Measurements from ENCODE around the gene DDIT4. TPM values are rescaled to one million over a fixed set of nuclear protein-coding genes. Genes with fewer than 3 reads are reported as not detected.
A peak's percentile ranks its signal among the peaks of the same experiment; 100 is the strongest.

DDIT4 gene
- total and polyA plus RNA-seq, 9 of the 15 experiments (the other 6 are each of a cell fraction or from before 2014, with no cell fraction given) = 8.2 to 675 (median 159) TPM

DNA sequence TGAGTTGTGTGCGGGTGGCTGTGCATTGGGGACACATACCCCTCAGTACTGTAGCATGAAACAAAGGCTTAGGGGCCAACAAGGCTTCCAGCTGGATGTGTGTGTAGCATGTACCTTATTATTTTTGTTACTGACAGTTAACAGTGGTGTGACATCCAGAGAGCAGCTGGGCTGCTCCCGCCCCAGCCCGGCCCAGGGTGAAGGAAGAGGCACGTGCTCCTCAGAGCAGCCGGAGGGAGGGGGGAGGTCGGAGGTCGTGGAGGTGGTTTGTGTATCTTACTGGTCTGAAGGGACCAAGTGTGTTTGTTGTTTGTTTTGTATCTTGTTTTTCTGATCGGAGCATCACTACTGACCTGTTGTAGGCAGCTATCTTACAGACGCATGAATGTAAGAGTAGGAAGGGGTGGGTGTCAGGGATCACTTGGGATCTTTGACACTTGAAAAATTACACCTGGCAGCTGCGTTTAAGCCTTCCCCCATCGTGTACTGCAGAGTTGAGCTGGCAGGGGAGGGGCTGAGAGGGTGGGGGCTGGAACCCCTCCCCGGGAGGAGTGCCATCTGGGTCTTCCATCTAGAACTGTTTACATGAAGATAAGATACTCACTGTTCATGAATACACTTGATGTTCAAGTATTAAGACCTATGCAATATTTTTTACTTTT is 1.8 kb downstream of the DDIT4 start (continued):
- no peak for TF ChIP-seq ZNF589 (CRISPR knock-in tag; IDR thresholded peaks at IDR 0.05; ENCODE audit: low read depth)
- no peak for TF ChIP-seq PREB (CRISPR knock-in tag; IDR thresholded peaks at IDR 0.05)
- peak; percentile 58; the same call in 1 of the 2 replicates for TF ChIP-seq ZSCAN32 (CRISPR knock-in tag; IDR thresholded peaks at IDR 0.05)
- no peak for TF ChIP-seq ZNF232 (CRISPR knock-in tag; IDR thresholded peaks at IDR 0.05)
- peak; percentile 81 for TF ChIP-seq VEZF1 (CRISPR knock-in tag; IDR thresholded peaks at IDR 0.05)
- TF ChIP-seq ELF4 (CRISPR knock-in tag; IDR thresholded peaks at IDR 0.05) = peak; percentile 86
- no peak for TF ChIP-seq PTRF (tag; IDR thresholded peaks at IDR 0.05)
- no peak for TF ChIP-seq ZBTB40 (IDR thresholded peaks at IDR 0.05)
- TF ChIP-seq ZBTB40 (CRISPR knock-in tag; IDR thresholded peaks at IDR 0.05) = peak; percentile 25; the same call in 1 of the 2 replicates
- no peak for TF ChIP-seq NCOA2 (IDR thresholded peaks at IDR 0.05; ENCODE audit: partially characterized antibody in 2 of 2)
- TF ChIP-seq PHF20 (IDR thresholded peaks at IDR 0.05; ENCODE audit: partially characterized antibody) = no peak
- TF ChIP-seq LCOR (CRISPR knock-in tag; IDR thresholded peaks at IDR 0.05) = peak; percentile 85
- peak; percentile 61; the same call in 1 of the 2 replicates for TF ChIP-seq ZNF668 (CRISPR knock-in tag; IDR thresholded peaks at IDR 0.05)
- TF ChIP-seq RNF219 (CRISPR knock-in tag; IDR thresholded peaks at IDR 0.05) = peak; percentile 3; the same call in 1 of the 2 replicates
